Fibroblast of the aortic adventitia (primary cell): ENCODE data around the gene ATP5MC2. TPM values are rescaled to one million over a fixed set of nuclear protein-coding genes. Genes with fewer than 3 reads are reported as not detected.
"Not testable (repeated sequence)": the region's sequence is repeated elsewhere in the genome, so short reads cannot be mapped to it uniquely, and the experiment has no call there.

Experiments
- DNase-seq: peaks from one replicate; pipeline ENCODE4 v3.0.0-alpha.2; 2010; ENCODE audit warnings: low read depth
- H3K4me3 ChIP-seq: 2 replicates; pipeline ENCODE4 v1.5.1; 2011; ENCODE audit warnings: low read depth, mild to moderate bottlenecking, control low read depth, low read length, moderate library complexity
- total RNA-seq: library from RNA; depleted of rRNA; stranded (reverse); fragments of >200 nt; gene quantifications from 2 replicates; pipeline ENCODE4 v1.2.3, GENCODE V29; 2012; ENCODE audit warnings: low replicate concordance
- TF ChIP-seq, protein P1 (sequence below): IDR thresholded peaks from 2 replicates; pipeline ENCODE4 v1.5.1; 2011; ENCODE audit warnings: mild to moderate bottlenecking, low read length, control low read depth, inconsistent platforms; ENCODE audit not compliant: insufficient read depth

ATP5MC2 gene
- total RNA-seq, 1 donor, result 147 TPM

DNA sequence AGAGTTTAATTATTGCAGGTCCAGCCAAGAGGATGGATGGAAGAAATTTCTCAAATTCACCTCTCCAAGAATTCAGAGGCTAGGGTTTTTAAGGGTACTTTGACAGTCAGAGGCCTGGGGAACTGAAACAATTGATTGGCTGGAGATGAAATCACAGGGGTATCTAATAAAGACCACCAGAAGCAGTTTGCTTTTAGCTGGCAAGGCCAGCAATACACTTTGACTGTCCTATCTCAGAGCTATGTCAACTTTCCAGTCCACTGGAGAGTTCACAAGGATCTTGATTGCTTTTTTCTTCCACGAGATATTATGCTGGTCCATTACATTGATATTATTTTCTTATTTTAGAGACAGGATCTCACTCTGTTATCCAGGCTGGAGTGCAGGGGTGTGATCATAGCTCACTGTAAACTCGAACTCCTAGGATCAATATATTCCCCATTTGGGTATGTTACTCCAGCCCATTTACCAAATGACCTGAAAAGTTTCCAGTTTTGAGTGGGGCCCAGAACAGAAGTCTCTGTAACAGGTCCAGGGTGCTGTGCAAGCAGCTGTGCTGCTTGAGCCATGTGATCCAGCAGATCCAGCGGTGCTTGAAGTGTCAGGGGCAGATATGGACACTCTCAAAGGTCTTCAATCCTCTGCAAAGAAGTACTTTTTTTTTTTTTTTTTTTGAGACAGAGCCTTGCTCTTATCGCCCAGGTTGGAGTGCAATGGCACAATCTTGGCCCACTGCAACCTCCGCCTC, 32.5 kb downstream of the ATP5MC2 start:
- no peak overlapping the region for H3K4me3 ChIP-seq
- TF ChIP-seq, protein P1, sequence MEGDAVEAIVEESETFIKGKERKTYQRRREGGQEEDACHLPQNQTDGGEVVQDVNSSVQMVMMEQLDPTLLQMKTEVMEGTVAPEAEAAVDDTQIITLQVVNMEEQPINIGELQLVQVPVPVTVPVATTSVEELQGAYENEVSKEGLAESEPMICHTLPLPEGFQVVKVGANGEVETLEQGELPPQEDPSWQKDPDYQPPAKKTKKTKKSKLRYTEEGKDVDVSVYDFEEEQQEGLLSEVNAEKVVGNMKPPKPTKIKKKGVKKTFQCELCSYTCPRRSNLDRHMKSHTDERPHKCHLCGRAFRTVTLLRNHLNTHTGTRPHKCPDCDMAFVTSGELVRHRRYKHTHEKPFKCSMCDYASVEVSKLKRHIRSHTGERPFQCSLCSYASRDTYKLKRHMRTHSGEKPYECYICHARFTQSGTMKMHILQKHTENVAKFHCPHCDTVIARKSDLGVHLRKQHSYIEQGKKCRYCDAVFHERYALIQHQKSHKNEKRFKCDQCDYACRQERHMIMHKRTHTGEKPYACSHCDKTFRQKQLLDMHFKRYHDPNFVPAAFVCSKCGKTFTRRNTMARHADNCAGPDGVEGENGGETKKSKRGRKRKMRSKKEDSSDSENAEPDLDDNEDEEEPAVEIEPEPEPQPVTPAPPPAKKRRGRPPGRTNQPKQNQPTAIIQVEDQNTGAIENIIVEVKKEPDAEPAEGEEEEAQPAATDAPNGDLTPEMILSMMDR, result no peak
- DNase-seq, result no peak

DNA sequence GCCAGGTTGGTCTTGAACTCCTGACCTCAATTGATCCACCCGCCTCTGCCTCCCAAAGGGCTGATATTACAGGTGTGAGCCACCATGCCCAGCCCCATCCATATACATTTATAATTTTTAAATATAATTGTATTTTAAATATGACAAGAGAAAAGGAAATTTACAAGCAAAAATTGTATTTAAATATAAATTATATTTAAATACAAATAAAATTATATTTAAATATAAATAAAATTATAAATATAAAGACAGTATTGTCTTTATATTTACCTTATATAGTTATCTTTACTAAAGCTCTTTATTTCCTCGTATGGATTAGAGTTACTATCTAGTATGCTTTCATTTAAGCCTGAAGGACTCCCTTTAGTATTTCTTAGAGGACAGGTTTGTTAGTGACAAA, 37.8 kb downstream of the ATP5MC2 start:
- TF ChIP-seq, protein P1, result no peak
- H3K4me3 ChIP-seq, result no peak overlapping the region
- no peak for DNase-seq

DNA sequence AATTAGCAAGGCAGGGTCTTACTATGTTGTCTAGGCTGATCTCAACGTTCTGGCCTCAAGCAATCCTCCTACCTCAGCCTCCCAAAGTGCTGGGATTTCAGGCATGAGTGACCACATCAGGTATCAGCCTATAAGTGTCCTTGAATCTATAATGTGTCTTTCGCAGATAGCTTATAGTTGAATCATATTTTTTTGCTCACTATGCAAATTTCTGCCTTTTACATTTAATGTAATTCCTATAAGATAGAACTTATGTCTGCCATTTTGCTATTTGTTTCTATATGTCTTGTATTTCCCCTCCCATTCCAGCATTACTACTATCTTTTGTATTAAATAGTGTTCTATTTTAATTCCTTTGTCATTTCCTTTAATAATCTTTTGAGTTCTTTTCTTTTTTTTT, 39.2 kb downstream of the ATP5MC2 start:
- TF ChIP-seq, protein P1, result no peak
- no peak overlapping the region for H3K4me3 ChIP-seq
- DNase-seq, result no peak

DNA sequence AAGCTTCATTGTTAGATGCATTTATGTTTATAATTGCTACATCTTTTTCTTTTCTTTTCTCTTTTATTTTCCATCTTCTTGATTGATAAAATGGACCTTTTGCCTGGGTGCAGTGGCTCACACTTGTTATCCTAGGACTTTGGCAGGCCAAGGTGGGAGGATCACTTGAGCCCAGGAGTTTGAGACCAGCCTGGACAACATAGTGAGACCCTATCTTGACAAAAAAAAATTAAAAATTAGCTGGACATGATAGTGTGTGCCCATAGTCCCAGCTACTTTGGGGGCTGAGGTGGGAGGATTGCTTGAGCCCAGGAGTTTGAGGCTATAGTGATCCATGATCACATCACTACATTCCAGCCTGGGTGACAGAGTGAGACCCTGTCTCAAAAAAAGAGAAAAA, 40.2 kb downstream of the ATP5MC2 start:
- not testable (repeated sequence) for H3K4me3 ChIP-seq, DNase-seq

DNA sequence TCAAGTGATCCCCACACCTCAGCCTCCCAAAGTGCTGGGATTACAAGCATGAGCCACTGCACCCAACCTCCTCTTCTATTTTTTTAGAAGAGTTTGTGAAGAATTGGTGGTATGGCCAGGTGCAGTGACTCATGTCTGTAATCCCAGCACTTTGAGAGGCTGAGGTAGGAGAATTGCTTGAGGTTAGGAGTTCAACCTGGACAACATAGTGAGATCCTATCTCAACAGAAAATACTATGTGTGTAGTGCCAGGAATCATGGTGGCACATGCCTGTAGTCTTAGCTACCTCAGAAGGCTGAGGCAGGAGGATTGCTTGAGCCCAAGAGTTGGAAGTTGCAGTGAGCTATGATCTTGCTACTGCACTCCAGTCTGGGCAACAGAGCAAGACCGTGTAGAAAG, 44.2 kb downstream of the ATP5MC2 start:
- no peak overlapping the region for H3K4me3 ChIP-seq
- TF ChIP-seq, protein P1, result no peak
- no peak for DNase-seq

DNA sequence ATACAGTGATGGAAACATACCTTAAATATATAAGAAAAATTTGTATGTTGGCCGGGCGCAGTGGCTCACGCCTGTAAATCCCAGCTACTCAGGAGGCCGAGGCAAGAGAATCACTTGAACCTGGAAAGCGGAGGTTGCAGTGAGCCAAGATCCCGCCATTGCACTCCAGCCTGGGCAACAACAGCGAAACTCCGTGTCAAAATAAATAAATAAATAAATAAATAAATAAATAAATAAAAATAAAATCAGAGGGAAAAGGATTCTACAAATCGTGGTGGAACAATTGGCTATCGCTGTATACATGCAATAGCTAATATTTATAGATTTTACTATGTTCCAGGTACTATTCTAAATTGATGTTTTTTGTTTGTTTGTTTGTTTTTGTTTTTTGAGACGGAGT, 48.0 kb downstream of the ATP5MC2 start:
- H3K4me3 ChIP-seq, result no peak overlapping the region
- TF ChIP-seq, protein P1, result no peak
- DNase-seq, result no peak

DNA sequence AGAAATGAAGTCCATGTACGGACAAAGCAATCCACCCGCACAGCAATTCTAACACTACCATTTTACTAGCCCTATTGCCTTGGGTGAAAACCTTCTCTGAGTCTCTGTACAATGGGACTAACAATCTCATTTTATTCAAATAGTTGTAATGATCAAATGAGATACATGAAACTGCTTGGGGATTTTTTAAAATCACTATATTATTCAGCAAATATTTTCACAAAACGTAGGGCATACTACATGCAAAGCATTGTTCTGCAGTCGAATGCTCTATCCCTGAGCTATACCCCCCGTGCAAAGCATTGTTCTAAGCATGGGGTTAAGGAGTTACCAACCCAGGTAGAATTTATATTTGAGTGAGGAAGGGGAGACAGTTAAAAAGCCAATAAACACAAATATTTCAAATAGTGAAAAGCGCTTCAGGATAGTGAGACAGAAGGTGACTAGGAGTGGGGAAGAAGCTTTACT, 49.1 kb downstream of the ATP5MC2 start:
- peak overlapping the region; percentile 92 for H3K4me3 ChIP-seq
- TF ChIP-seq, protein P1, result no peak
- DNase-seq, result no peak
